HG03575 (cell line): ENCODE measurements around the gene HSPA4L.
A peak's percentile ranks its signal among the peaks of the same experiment; 100 is the strongest.

Source experiments
- ATAC-seq: cut with Tn5 transposase; IDR thresholded peaks from one replicate; pipeline ENCODE4 v1.9.1; 2021; ENCODE audit not compliant: unreplicated experiment, insufficient number of reproducible peaks, low FRiP score; ENCODE audit errors: extremely low read depth

HSPA4L gene

GRCh38 chr4:127856196-127856812, 74.2 kb downstream of the HSPA4L start:
- ATAC-seq = no peak

GRCh38 chr4:127856813-127857447, 74.8 kb downstream of the HSPA4L start:
- peak; percentile 44 for ATAC-seq

GRCh38 chr4:127857641-127858040, 75.5 kb downstream of the HSPA4L start:
- no peak for ATAC-seq

GRCh38 chr4:127868196-127868595, 86.1 kb downstream of the HSPA4L start:
- ATAC-seq = no peak

DNA sequence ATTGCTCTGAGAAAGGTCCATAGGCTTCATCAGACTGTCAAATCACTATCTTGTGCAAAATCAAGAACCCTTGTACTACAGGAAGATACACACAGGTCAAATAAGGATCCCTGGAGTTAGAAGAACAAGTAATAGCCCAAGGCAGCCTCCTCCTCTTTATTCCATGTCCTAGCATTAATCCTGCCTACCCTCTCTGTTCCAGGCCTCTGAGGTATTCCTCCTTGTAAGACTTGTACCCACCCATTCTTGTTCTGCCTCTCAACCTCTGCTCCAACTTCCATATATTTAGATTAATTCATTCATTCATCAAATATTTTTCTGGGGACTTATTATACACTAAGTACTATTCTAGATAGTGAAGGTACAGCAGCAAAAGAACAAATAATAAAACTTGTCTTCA, 88.2 kb downstream of the HSPA4L start:
- no peak for ATAC-seq

DNA sequence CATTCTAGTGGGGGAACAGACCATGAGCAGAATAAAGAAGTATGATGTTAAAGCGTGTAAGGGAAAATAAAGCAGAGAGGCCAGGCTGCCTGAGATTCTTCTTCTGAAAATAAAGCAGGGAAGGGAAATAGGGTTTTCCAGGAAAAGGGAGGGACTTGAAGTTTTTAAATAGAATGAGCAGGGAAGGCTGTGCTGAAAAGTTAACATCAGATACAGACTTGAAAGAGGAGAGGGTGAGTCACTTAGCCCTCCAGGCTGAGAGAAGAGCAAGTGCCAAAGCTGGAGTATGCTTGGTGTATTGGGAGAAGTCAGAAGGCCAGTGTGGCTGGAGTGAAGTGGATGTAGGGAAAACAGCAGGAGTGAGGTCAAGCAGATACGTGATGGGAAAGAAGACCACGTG, 88.6 kb downstream of the HSPA4L start:
- no peak for ATAC-seq

DNA sequence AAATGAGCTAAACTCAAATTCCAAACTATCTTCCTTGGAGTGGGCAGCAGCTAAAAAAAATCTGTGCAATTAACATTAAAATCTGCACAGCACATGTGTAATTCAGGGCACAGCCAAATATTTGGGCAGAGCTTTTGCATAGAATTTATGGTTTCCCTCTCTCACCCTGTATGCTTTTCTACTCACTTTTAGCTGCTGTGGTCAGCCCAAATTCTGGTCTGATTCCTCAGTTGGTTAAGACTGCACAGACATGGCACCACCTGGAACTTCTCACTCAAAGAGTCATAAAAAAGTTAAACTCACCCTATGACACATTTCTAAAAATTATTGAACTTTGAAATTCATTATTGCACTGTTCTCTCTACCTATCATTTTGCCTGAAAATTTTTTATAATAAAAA, 93.7 kb downstream of the HSPA4L start:
- no peak for ATAC-seq

DNA sequence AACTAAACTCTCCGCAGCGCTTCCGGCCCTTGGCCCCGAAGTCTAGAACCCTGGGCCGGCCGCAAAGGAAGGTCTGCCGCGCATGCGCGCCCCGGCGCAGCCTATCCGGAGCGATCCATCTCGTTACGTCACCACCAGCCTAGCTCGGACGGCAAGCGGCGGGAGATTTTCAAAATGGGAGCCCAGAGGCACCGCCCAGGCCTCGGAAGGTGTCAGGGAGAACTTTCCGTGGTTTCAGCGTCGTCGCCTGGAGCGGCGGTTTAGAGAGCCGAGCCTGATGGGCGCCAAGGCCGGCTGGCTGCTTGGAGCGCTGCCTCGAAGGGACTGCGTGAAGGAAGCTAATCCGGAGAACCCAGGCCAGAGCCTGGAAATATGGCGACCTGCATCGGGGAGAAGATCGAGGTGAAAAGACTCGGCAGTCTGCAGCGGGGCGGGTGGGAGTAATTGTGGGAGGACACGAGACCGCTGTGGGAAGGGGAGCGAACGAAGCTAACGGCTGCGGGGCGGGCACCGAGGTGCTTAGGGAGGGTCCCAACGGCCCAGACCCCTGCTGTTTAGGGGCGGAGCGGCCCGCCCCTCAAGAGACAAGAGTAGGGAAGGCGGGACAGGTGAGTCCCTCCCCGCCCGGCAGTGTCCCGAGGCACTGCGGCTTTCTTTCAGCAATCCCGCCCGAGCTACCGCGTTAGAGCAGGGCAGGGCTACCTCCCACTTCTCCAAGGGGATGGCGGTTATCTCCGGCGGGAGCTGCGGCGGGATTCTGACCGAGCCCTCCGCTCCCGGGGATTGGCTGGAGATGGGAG, 98.8 kb downstream of the HSPA4L start, which contains the start of gene PLK4:
TSS of gene PLK4 (plus strand) at position 131 of the 800 bp plus-strand sequence. CDS start at position 373, 242 bp downstream.
- peak; percentile 85 for ATAC-seq

DNA sequence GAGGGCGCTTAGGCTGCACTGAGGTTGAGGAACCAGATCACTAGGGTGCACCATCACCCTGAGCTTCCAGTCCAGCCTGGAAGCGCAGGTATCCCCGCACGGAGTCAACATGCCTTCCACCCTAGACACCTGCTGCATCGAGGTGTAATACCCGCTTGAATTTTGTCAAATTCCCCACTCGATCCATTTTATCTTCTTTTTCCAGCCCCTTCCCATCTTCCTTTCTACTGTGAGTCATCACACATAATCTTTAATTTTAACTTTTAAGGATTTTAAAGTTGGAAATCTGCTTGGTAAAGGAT, 99.4 kb downstream of the HSPA4L start:
- ATAC-seq = peak; percentile 19

- ATAC-seq = no peak
Measured at GRCh38 chr4:127888559-127888958, 106.4 kb downstream of the HSPA4L start.

GRCh38 chr4:127889903-127890302, 107.8 kb downstream of the HSPA4L start:
- no peak for ATAC-seq
